ENCODE data around the gene SMIM41.

Gene SMIM41

GRCh38 chr12:52050758-52051541, 28.6 kb upstream of the SMIM41 start, which contains the start of gene NR4A1:
Gene NR4A1 (plus strand): TSS chr12:52051442. CDS start chr12:52054329, 2,887 bp downstream.
- DNase-seq = peak; percentile 5

GRCh38 chr12:52052468-52053186, 26.9 kb upstream of the SMIM41 start:
- no peak for DNase-seq

- DNase-seq = no peak
Measured at GRCh38 chr12:52053536-52054209, 25.8 kb upstream of the SMIM41 start.

GRCh38 chr12:52054231-52054832, 25.2 kb upstream of the SMIM41 start:
- no peak for DNase-seq

- DNase-seq = no peak
Measured at GRCh38 chr12:52054833-52055730, 24.4 kb upstream of the SMIM41 start.

- DNase-seq = no peak
Measured at GRCh38 chr12:52055731-52056711, 23.5 kb upstream of the SMIM41 start.

GRCh38 chr12:52056801-52057637, 22.5 kb upstream of the SMIM41 start:
- DNase-seq = no peak

- no peak for DNase-seq
Measured at GRCh38 chr12:52057638-52058576, 21.6 kb upstream of the SMIM41 start.

GRCh38 chr12:52058631-52059361, 20.7 kb upstream of the SMIM41 start:
- DNase-seq = peak; percentile 5

GRCh38 chr12:52059582-52060497, 19.7 kb upstream of the SMIM41 start:
- no peak for DNase-seq

- DNase-seq = no peak
Measured at GRCh38 chr12:52060498-52061177, 18.9 kb upstream of the SMIM41 start.

GRCh38 chr12:52061470-52062166, 17.9 kb upstream of the SMIM41 start:
- DNase-seq = no peak

GRCh38 chr12:52062167-52063081, 17.1 kb upstream of the SMIM41 start:
- DNase-seq = no peak
